Measurements from ENCODE around the gene WNT5A. TPM values are rescaled to one million over a fixed set of nuclear protein-coding genes. Genes with fewer than 3 reads are reported as not detected.

The WNT5A gene
- polyA plus RNA-seq, 1 donor from 2014 or later, result 0.59 TPM

DNA sequence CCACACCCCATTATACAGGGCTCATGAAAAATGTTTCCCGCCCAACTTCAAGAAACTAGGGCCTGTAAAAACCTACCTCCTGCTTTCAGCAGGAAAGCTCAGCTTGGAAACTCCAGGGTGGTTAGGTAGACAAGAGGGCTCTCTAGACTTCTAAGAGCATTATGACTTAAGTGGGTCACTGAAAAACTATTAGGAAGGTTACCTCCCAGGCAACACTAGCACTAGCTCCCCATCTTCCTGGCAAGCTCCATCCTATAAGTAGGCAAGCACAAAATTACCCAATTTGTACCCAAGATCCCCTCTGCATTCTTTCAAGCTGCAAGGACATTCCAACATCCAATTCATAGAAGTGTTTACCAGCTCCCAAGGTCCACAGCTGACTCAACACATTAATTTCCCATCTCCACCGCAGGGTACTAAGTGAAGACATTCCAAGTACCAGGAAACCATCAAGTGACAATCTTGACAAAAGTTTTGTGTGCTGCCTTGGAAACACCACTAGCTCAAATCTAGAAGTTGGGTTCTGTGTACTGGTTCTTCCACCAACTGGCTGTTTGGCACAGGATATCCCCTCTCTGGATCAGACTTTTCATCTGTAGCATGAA is 46.9 kb downstream of the WNT5A start:
- H4K20me1 ChIP-seq (ENCODE audit: insufficient read depth), result no peaks in the 10 kb centered on the region
- no peak overlapping the region for H2AFZ ChIP-seq (ENCODE audit: low read depth, low read length)
- no peak overlapping the region for H3K9ac ChIP-seq (ENCODE audit: low read length)
- H3K9me2 ChIP-seq (ENCODE audit: insufficient read depth, low read length), result no peaks in the 10 kb centered on the region
- no peaks in the 10 kb centered on the region for H3K36me3 ChIP-seq (ENCODE audit: insufficient read depth, low read length)
- no peaks in the 10 kb centered on the region for H3F3A ChIP-seq (ENCODE audit: insufficient read depth, low read length, poor library complexity, severe bottlenecking)
- no peaks in the 10 kb centered on the region for H3K9me3 ChIP-seq (ENCODE audit: low read length)
- no peak overlapping the region for H3K27ac ChIP-seq (ENCODE audit: low read length)
- no peak overlapping the region for H3K4me3 ChIP-seq (ENCODE audit: low read length)
- H3K79me2 ChIP-seq (replicated peaks; ENCODE audit: insufficient read depth, low read length), result no peaks in the 10 kb centered on the region
- H3K4me2 ChIP-seq (ENCODE audit: low read length), result no peak overlapping the region
- TF ChIP-seq MXI1 (conservative IDR thresholded peaks at IDR 0.05; ENCODE audit: poor library complexity, severe bottlenecking) (no peak), POLR2AphosphoS5 (IDR thresholded peaks at IDR 0.05) (no peak), EZH2 (IDR thresholded peaks at IDR 0.05; ENCODE audit: borderline replicate concordance, insufficient read depth, low read length, poor library complexity, severe bottlenecking) (no peak), TAF1 (IDR thresholded peaks at IDR 0.05; ENCODE audit: low read depth) (no peak)
- no peaks in the 10 kb centered on the region for H3K27me3 ChIP-seq (ENCODE audit: insufficient read depth, low read depth, low read length)

GRCh38 chr3:55439657-55440056 is 47.4 kb downstream of the WNT5A start:
- Histone ChIP-seq H3K9me2 (ENCODE audit: insufficient read depth, low read length) (no peaks in the 10 kb centered on the region), H3K27me3 (ENCODE audit: insufficient read depth, low read depth, low read length) (no peaks in the 10 kb centered on the region), H3K4me3 (ENCODE audit: low read length) (no peak overlapping the region), H3K27ac (ENCODE audit: low read length) (no peak overlapping the region), H3K79me2 (replicated peaks; ENCODE audit: insufficient read depth, low read length) (no peaks in the 10 kb centered on the region), H2AFZ (ENCODE audit: low read depth, low read length) (no peak overlapping the region), H3K9me3 (ENCODE audit: low read length) (no peaks in the 10 kb centered on the region), H3K36me3 (ENCODE audit: insufficient read depth, low read length) (no peaks in the 10 kb centered on the region), H3K9ac (ENCODE audit: low read length) (no peak overlapping the region), H3K4me2 (ENCODE audit: low read length) (no peak overlapping the region), H4K20me1 (ENCODE audit: insufficient read depth) (no peaks in the 10 kb centered on the region), H3F3A (ENCODE audit: insufficient read depth, low read length, poor library complexity, severe bottlenecking) (no peaks in the 10 kb centered on the region)
- no peak for TF ChIP-seq SMC3 (conservative IDR thresholded peaks at IDR 0.05; ENCODE audit: poor library complexity)
- TF ChIP-seq TAF1 (IDR thresholded peaks at IDR 0.05; ENCODE audit: low read depth), result no peak
- TF ChIP-seq POLR2AphosphoS5 (IDR thresholded peaks at IDR 0.05), result no peak
- no peak for TF ChIP-seq RAD21 (conservative IDR thresholded peaks at IDR 0.05)
- TF ChIP-seq EZH2 (IDR thresholded peaks at IDR 0.05; ENCODE audit: borderline replicate concordance, insufficient read depth, low read length, poor library complexity, severe bottlenecking), result no peak
- no peak for TF ChIP-seq EP300 (conservative IDR thresholded peaks at IDR 0.05; ENCODE audit: poor library complexity, severe bottlenecking)
- no peak for TF ChIP-seq MXI1 (conservative IDR thresholded peaks at IDR 0.05; ENCODE audit: poor library complexity, severe bottlenecking)
- no peak for TF ChIP-seq REST (IDR thresholded peaks at IDR 0.05; ENCODE audit: borderline replicate concordance)
- no peak for TF ChIP-seq CTCF (IDR thresholded peaks at IDR 0.05; ENCODE audit: poor library complexity, severe bottlenecking)
